Measurements from ENCODE around the gene FAAP20. TPM values are rescaled to one million over a fixed set of nuclear protein-coding genes. Genes with fewer than 3 reads are reported as not detected.
A peak's percentile ranks its signal among the peaks of the same experiment; 100 is the strongest.

The FAAP20 gene
- total RNA-seq, 1 donor from 2014 or later: 11.3 TPM

DNA sequence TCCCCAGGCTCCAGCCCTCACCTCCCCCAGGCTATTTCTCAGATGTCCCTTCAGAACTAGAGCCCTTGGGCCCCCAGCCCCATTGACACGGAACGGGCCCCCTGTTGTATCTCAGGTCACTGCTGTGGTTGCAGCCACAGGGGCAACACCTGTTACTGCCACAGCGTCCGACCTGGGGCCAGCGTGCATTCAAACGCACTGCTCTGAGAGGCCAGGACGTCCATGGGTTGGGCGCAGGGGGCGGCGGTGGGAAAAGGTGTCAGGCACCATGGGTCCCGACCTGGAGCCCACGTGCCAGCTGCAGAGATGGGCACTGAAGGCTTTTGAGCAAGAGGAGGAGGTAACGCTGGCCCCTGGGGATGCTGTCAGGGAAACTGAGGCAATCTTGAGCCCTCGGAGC, 13.3 kb downstream of the FAAP20 start:
- TF ChIP-seq EZH2 (IDR thresholded peaks at IDR 0.05): no peak
- TF ChIP-seq, protein P1, sequence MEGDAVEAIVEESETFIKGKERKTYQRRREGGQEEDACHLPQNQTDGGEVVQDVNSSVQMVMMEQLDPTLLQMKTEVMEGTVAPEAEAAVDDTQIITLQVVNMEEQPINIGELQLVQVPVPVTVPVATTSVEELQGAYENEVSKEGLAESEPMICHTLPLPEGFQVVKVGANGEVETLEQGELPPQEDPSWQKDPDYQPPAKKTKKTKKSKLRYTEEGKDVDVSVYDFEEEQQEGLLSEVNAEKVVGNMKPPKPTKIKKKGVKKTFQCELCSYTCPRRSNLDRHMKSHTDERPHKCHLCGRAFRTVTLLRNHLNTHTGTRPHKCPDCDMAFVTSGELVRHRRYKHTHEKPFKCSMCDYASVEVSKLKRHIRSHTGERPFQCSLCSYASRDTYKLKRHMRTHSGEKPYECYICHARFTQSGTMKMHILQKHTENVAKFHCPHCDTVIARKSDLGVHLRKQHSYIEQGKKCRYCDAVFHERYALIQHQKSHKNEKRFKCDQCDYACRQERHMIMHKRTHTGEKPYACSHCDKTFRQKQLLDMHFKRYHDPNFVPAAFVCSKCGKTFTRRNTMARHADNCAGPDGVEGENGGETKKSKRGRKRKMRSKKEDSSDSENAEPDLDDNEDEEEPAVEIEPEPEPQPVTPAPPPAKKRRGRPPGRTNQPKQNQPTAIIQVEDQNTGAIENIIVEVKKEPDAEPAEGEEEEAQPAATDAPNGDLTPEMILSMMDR (IDR thresholded peaks at IDR 0.05): no peak
- TF ChIP-seq EZH2phosphoT487 (IDR thresholded peaks at IDR 0.05): no peak
- Histone ChIP-seq H3K79me2 (ENCODE audit: low read depth) (no peaks in the 10 kb centered on the region), H3K27ac (no peak overlapping the region), H3K4me2 (no peak overlapping the region), H3K9ac (no peak overlapping the region), H3K27me3 (no peaks in the 10 kb centered on the region), H3K9me3 (ENCODE audit: low read depth) (no peaks in the 10 kb centered on the region), H3F3A (ENCODE audit: low read depth) (no peaks in the 10 kb centered on the region), H4K20me1 (ENCODE audit: low read depth) (no peaks in the 10 kb centered on the region), H2AFZ (replicated peaks) (no peak overlapping the region), H3K36me3 (no peaks in the 10 kb centered on the region), H3K4me3 (no peak overlapping the region), H3K4me1 (no peaks in the 10 kb centered on the region)
- H3K4me1 Mint-ChIP-seq: peaks cover 10% of the 10 kb centered on the region
- H3K27ac Mint-ChIP-seq: no peak overlapping the region
- H3K4me3 Mint-ChIP-seq: no peak overlapping the region
- H3K9me3 Mint-ChIP-seq: no peaks in the 10 kb centered on the region
- no peak for DNase-seq (ENCODE audit: low spot score)
- H3K27me3 Mint-ChIP-seq (ENCODE audit: insufficient read depth, low read depth): peaks cover 11% of the 10 kb centered on the region
- peaks cover 10% of the 10 kb centered on the region for H3K36me3 Mint-ChIP-seq

GRCh38 chr1:2180297-2181245, 14.0 kb downstream of the FAAP20 start:
- no peaks in the 10 kb centered on the region for H4K20me1 ChIP-seq (ENCODE audit: low read depth)
- no peaks in the 10 kb centered on the region for H3F3A ChIP-seq (ENCODE audit: low read depth)
- H3K9ac ChIP-seq: no peak overlapping the region
- Mint-ChIP-seq H3K9me3 (no peaks in the 10 kb centered on the region), H3K27ac (no peak overlapping the region), H3K36me3 (peaks cover 9% of the 10 kb centered on the region), H3K4me1 (peaks cover 10% of the 10 kb centered on the region), H3K27me3 (ENCODE audit: insufficient read depth, low read depth) (peaks cover 11% of the 10 kb centered on the region), H3K4me3 (no peak overlapping the region)
- DNase-seq (ENCODE audit: low spot score): no peak
- H3K27ac ChIP-seq: no peak overlapping the region
- no peaks in the 10 kb centered on the region for H3K36me3 ChIP-seq
- no peak overlapping the region for H3K4me2 ChIP-seq
- no peaks in the 10 kb centered on the region for H3K4me1 ChIP-seq
- no peaks in the 10 kb centered on the region for H3K9me3 ChIP-seq (ENCODE audit: low read depth)
- no peak overlapping the region for H2AFZ ChIP-seq (replicated peaks)
- H3K4me3 ChIP-seq: no peak overlapping the region
- TF ChIP-seq EZH2phosphoT487 (IDR thresholded peaks at IDR 0.05) (no peak), EZH2 (IDR thresholded peaks at IDR 0.05) (no peak)
- TF ChIP-seq, protein P1 (IDR thresholded peaks at IDR 0.05): no peak
- H3K27me3 ChIP-seq: no peaks in the 10 kb centered on the region
- no peaks in the 10 kb centered on the region for H3K79me2 ChIP-seq (ENCODE audit: low read depth)

- H2AFZ ChIP-seq (replicated peaks): no peak overlapping the region
- H3K9ac ChIP-seq: no peak overlapping the region
- Mint-ChIP-seq H3K27ac (peak overlapping the region; percentile 91), H3K27me3 (ENCODE audit: insufficient read depth, low read depth) (peaks cover 14% of the 10 kb centered on the region), H3K4me1 (peaks cover 10% of the 10 kb centered on the region), H3K4me3 (no peak overlapping the region), H3K36me3 (peaks cover 6% of the 10 kb centered on the region), H3K9me3 (no peaks in the 10 kb centered on the region)
- H4K20me1 ChIP-seq (ENCODE audit: low read depth): no peaks in the 10 kb centered on the region
- H3F3A ChIP-seq (ENCODE audit: low read depth): no peaks in the 10 kb centered on the region
- H3K4me3 ChIP-seq: no peak overlapping the region
- H3K79me2 ChIP-seq (ENCODE audit: low read depth): no peaks in the 10 kb centered on the region
- DNase-seq (ENCODE audit: low spot score): no peak
- no peaks in the 10 kb centered on the region for H3K4me1 ChIP-seq
- no peaks in the 10 kb centered on the region for H3K27me3 ChIP-seq
- no peaks in the 10 kb centered on the region for H3K9me3 ChIP-seq (ENCODE audit: low read depth)
- no peaks in the 10 kb centered on the region for H3K36me3 ChIP-seq
- no peak overlapping the region for H3K4me2 ChIP-seq
- no peak overlapping the region for H3K27ac ChIP-seq
- TF ChIP-seq EZH2 (IDR thresholded peaks at IDR 0.05) (no peak), EZH2phosphoT487 (IDR thresholded peaks at IDR 0.05) (no peak)
- TF ChIP-seq, protein P1 (IDR thresholded peaks at IDR 0.05): no peak
Measured at GRCh38 chr1:2179283-2180013, 15.1 kb downstream of the FAAP20 start.
